GM18870 (cell line): ENCODE data around the gene NALCN.
"Not testable (repeated sequence)": the region's sequence is repeated elsewhere in the genome, so short reads cannot be mapped to it uniquely, and the experiment has no call there.

Source experiments
- ATAC-seq: cut with Tn5 transposase; IDR thresholded peaks from one replicate; pipeline ENCODE4 v1.9.1; 2021; ENCODE audit warnings: moderate library complexity; ENCODE audit not compliant: unreplicated experiment

The NALCN gene

DNA sequence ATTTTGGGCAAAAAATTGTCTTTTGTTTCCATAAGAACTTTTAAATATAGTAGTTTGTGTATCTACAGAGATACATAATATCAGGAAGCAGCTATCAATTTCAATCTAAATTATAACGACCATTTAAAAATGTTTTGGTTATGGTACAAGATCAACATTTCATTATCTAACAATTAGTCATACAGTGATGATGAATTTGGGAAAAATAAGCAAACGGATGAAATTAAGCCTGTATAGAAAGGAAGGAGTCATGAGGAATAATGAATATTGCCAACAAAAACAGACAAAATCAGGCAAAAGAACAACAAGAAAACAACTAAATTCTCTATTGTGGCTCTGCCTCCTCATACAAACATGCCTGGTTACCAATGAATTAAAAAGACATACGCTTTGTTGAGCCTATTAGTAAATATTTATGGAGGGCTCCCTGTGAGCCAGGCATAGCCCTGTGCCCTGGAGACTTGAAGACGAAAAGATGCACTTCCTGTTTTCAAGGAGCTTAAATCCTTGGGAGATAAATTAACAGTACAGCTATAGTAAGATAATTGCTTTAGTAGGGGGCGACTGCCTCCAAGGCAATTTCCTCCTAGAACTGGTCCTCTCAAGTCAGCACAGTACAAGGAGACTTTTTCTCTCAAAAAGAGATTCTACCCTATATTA is 73.0 kb downstream of the NALCN start:
- no peak for ATAC-seq

- no peak for ATAC-seq
These were observed 74.8 kb downstream of the NALCN start for GRCh38 chr13:101341464-101341863.

DNA sequence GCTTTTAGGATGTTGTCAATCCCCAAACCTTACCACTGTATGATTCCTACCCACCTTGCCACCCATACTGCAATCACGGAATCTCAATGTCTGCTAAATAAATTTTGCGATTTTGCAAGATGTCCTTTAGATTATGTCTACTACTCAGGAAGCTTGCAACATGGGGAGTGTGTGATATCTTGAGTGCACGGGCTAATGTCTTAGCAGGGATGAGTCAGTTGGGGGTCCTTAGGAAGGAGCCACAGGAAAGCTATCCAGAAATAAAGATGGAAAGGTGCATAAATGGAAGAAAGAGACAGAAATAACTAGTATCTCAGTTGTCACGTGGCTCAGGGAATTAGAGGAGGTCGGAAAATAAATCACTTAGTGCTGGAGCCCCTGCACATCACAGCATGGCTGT is 77.1 kb downstream of the NALCN start:
- no peak for ATAC-seq

DNA sequence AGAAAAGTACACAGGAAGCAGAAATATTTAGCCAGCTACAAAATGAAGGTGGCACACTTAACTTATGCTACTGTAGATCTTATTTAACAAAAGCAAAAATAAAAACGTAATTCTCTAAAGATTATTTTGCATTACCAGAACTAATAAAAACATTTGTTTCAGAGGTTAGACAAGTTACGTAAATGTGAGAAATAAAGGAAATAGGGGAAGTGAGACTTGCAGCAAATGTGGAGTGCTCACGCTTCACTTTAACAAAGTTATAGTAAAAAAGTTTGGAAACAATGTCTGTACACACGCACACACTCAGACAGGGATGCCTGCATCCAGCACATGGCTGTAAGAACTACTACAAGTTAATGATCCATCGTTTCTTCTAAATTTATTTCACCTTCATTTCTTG is 83.7 kb downstream of the NALCN start:
- ATAC-seq: no peak

GRCh38 chr13:101331731-101332130 is 84.6 kb downstream of the NALCN start:
- no peak for ATAC-seq

- no peak for ATAC-seq
These were observed 88.4 kb downstream of the NALCN start for GRCh38 chr13:101327871-101328270.

GRCh38 chr13:101326710-101327109 is 89.6 kb downstream of the NALCN start:
- no peak for ATAC-seq

DNA sequence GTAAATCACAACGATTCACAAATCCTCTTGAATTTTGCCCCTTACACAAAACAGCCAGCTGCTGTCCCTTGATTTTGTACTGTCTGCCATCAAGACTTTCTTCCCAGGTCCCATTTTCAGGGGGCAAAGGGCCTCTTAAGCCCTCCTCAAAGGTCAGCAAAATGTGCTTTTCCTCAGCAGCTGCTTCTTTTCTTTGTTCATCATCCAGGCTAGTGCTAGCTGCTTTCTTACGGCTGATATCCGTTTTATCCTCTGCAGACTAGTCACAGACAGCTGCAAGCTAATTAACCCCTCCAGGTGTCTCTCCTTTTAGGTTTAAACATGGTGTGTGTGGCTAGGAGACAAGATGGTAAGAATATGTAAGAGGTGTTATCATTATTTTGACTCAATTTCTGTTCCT is 90.9 kb downstream of the NALCN start:
- ATAC-seq: no peak

GRCh38 chr13:101323601-101324000 is 92.7 kb downstream of the NALCN start:
- no peak for ATAC-seq

GRCh38 chr13:101317986-101318523 is 98.3 kb downstream of the NALCN start:
- no peak for ATAC-seq

- ATAC-seq: not testable (repeated sequence)
These were observed 102.8 kb downstream of the NALCN start for GRCh38 chr13:101313479-101313878.

- ATAC-seq: no peak
These were observed 107.2 kb downstream of the NALCN start for GRCh38 chr13:101309014-101309619.

- no peak for ATAC-seq
These were observed 107.9 kb downstream of the NALCN start for GRCh38 chr13:101308247-101309013.

DNA sequence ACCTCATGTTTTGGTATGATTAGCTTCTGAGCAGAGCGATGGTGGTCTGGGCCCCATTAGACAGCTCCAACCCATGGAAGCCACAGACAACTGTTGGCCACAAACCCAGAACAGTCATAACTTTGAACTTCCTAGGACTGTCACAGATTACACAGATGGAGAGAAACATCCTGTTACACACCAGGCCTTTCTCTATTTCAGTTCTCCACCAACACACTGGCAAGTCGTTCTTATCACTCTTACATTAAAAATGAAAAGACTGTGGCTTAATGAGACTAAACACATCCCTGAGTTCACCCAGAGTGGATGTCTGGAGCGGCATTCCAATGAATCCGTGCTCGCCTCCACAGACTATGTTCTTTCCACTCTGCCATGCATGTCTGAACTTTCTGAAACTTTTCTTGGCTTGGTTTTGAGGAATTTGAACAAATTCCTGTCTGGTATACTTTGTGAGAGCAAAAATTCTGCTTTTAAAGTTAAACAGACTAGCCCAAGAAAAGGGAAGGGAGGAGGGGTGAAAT is 109.1 kb downstream of the NALCN start:
- ATAC-seq: no peak

DNA sequence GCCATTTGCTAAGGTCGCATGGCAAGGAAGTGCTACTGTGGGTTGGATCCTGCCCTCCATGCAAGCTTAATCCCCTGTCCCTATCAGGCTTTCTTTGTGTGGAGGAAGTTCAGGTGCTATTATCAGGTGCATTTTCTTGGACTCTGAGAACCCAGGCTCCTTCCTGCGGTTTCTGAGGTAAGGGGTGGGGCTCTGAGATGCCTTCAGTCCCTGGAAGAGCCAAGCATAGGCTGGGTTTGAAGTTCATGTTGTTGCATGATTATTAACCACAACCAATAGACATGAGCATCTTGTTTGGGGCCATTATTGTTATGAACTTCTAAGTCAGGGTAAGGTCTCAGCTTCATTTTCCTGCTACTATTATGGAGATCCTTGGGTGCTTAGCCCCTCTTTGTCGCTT is 109.5 kb downstream of the NALCN start:
- no peak for ATAC-seq

DNA sequence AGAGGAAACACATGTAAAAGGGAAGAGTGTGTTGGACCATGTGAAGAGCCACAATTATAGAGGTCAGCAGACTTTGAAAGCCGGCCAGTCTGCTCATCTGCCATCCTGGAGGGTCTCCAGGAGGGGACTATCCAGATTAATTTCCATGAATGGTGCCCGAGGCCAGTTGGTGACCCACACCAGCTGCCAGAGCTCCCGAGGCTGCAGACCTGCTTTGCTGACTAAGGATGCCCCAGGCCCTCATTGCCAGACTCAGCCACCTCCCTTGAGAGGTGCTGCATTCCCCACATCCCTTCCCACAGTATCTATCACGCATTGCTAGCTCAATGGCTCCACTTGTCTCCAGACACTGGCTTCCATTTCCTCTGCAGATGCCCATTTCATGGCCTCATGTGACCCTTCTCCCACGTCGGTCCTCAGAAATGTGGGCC is 110.3 kb downstream of the NALCN start:
- ATAC-seq: no peak

GRCh38 chr13:101303521-101303920 is 112.8 kb downstream of the NALCN start:
- ATAC-seq: no peak

DNA sequence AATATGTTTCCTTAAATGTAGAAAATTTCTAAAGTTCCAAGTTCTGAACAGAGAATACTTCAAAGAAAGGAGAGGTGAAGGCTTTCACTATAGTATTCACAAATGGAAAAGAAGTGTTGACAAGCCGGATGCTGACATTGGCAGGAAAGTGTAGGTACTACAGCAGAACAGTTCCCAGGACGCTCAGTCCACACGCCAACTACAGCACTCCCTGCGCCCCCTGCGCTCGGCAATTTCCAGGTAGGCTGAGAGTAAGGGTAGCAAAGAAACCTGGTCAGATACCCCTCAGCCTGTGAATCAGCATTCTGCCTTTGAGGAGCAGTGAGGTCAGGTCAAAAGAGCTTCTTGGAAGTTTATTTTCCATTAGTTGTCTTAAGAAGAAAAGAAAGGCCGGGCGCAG is 115.3 kb downstream of the NALCN start:
- no peak for ATAC-seq

- ATAC-seq: no peak
These were observed 115.8 kb downstream of the NALCN start for GRCh38 chr13:101300531-101300930.

DNA sequence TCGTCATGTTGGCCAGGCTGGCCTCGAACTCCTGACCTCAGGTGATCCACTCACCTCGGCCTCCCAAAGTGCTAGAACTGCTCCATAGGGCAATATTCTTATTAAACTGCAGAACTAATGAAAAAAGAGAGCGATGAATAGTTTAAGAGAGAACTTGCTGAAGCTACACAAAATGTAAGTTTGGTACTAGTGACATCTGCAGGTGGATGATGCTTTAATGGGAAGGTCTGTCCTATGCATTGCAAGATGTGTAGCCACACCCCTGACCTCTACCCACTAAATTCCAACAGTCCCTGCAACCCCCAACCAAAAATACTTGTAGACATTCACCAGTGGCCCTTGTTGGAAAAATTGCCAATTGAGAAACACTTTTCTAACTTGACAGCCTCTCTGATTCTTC is 117.8 kb downstream of the NALCN start:
- no peak for ATAC-seq

GRCh38 chr13:101297794-101298193 is 118.5 kb downstream of the NALCN start:
- ATAC-seq: no peak

DNA sequence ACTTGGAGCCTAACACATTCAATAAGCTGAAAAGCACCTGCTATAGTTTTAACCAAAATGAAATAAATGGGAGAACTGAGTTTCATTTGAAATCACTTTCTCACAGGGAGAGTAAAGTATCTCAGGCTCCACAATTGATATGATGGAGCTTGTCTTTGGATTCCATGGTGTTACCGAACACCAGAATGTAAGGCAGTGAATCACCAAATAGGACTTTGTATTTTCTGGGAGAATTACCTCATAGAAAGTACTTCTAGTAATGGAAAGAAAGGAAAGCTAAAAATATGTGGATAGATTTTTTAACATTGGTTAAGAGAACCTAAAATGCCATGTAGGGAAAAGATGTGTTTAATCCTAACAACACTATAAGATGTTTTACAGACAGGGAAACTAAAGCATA is 123.6 kb downstream of the NALCN start:
- ATAC-seq: no peak
